Skeletal muscle cell (primary cell): ENCODE measurements around the gene PUM1.
"Not testable (repeated sequence)": the region's sequence is repeated elsewhere in the genome, so short reads cannot be mapped to it uniquely, and the experiment has no call there.

ENCODE experiments used
- DNase-seq: peaks from one replicate; pipeline ENCODE4 v3.0.0-alpha.2; 2010; ENCODE audit warnings: low read depth
- H3K4me3 ChIP-seq: 2 replicates; pipeline ENCODE4 v1.5.1; 2011; ENCODE audit warnings: low read depth, mild to moderate bottlenecking, control low read depth, low read length, moderate library complexity

The PUM1 gene

DNA sequence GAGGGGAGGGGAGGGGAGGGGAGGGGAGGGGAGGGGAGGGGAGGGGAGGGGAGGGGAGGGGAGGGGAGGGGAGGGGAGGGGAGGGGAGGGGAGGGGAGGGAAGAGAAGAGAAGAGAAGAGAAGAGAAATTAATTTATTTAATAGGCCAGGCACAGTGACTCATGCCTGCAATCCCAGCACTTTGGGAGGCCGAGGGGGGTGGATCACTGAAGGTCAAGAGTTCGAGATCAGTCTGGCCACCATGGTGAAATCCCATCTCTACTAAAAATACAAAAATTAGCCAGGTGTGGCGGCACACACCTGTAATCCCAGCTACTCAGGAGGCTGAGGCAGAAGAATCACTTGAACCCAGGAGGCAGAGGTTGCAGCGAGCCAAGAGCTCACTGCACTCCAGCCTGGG is 93.2 kb downstream of the PUM1 start:
- not testable (repeated sequence) for DNase-seq, H3K4me3 ChIP-seq

- DNase-seq: no peak
Observed at GRCh38 chr1:30971496-30971895, 94.0 kb downstream of the PUM1 start.

GRCh38 chr1:30969903-30970302 is 95.6 kb downstream of the PUM1 start:
- no peak for DNase-seq

More at GRCh38 chr1:30971496-30971895, 94.0 kb downstream of the PUM1 start:
- no peak overlapping the region for H3K4me3 ChIP-seq

DNA sequence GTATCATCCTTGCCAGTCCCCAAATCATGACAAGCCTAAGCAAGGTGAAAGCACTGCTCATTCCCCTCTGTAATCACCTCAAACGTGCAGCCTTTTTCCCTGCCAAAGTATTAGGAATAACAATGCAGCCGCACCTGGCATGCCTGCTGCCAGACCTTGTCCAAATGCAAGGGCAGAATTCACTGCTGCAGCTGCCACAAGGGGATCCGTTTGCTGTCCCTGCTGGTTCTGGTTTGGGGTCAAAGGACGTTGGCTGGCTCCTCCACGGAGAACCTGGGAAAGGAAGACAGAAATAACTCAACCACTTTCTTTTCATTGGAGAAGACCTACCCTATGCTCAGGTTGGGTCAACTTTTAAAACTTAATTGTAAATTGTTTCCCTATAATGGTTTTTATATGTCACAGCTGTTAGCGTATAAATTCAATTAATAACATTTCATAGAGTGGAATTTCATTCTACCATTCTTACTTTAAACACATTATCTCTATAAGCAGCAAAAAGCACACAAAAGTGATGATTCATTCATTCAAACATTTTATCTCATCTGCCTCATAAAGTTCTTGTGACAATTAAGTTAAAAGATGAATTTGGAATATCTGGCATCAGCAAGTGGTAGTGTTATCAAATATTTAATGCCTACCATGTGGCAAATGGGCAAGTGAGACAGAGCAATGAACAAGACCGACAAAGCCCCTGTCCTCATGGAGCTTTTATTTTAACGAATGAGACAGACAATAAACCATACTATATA is 97.1 kb downstream of the PUM1 start:
- H3K4me3 ChIP-seq: no peak overlapping the region
- no peak for DNase-seq

More at GRCh38 chr1:30969903-30970302, 95.6 kb downstream of the PUM1 start:
- H3K4me3 ChIP-seq: no peak overlapping the region

DNA sequence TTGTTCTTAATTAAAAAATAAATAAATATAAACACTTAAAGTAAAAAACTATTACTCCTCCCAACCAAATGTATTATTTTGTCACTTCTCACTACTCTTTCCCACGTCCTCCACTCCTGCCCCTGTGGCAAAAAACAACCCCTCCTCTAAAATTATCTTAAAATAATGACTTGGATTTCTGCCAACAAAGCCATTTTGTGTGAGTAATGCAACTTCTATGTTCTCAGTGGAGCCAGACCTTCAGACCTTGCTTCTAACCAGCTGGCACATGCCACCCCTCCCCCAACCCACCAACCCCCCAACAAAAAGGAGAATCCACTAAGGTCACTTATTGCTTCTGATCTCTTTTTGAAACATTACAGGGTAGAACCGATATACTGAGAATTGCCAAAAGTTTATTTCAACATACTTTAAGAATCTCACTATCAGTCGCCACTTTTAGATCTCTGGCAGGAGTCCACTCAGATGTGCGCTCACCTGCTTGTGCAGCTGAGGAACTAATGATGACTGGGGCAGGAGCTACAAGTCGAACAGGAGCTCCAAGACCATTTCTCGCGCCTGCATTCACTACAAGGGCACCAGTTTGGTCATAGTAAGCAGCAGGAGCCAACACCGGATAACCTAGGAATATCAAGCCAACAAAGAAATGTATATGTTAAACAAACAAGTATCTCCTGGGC is 98.7 kb downstream of the PUM1 start:
- H3K4me3 ChIP-seq: no peak overlapping the region
- DNase-seq: peak; percentile 39

DNA sequence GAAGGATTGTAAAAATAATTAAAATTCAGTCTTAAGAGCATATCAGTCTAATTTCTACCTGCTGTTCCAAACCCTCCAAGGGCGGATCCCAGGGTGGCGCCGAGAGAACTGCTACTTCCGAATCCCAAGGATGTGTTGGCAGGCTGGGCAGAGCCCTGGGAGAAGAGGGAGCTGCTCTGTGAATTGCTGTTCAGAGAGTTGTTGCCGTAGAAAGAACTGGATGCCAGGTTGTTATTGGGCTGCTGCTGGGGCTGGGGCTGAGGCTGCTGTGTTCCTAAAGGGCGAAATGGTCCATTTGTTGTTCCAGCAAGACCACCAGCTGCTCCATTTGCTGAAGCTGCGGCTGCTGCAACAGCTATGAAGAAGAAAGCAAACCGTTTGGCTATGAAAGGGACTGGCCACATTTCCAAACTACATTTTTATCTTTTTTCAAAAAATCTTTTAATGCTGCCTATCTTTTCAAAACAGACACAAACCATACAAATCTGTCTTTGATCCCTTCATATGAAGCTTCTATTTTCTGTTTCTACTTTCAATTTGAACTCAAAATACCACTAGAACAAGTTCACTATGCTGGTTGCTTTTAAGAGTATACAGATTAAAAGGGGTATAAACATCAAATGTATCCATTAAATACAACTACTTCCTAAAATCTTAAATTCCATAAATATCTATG is 99.5 kb downstream of the PUM1 start:
- H3K4me3 ChIP-seq: no peak overlapping the region
- no peak for DNase-seq

GRCh38 chr1:30964706-30965105 is 100.8 kb downstream of the PUM1 start:
- H3K4me3 ChIP-seq: no peak overlapping the region
- DNase-seq: no peak

- H3K4me3 ChIP-seq: no peak overlapping the region
- no peak for DNase-seq
Observed at GRCh38 chr1:30962609-30963508, 102.7 kb downstream of the PUM1 start.

- no peak overlapping the region for H3K4me3 ChIP-seq
- no peak for DNase-seq
Observed at GRCh38 chr1:30957560-30958222, 107.8 kb downstream of the PUM1 start.

GRCh38 chr1:30955448-30956015 is 110.0 kb downstream of the PUM1 start:
- DNase-seq: no peak
- no peak overlapping the region for H3K4me3 ChIP-seq

DNA sequence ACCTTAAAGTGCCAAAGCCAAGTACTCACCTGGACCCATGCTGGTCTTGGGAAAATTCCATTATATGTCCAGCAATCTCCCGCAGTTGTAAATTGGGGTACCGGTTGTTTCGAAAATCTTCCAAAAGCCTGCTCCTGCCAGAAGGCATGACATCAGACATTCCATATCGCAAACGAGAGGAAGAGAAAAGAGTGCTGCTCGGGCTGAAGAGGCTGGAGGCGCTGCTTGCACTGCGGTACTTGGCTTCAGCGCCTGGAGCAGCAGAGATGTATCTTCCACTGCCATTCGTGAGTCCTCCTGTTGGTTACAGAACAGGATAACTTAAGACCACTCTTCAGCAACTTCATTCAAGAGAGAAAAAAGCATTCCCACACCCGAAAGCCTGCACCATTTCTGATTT is 111.8 kb downstream of the PUM1 start:
- no peak for DNase-seq
- H3K4me3 ChIP-seq: no peak overlapping the region

DNA sequence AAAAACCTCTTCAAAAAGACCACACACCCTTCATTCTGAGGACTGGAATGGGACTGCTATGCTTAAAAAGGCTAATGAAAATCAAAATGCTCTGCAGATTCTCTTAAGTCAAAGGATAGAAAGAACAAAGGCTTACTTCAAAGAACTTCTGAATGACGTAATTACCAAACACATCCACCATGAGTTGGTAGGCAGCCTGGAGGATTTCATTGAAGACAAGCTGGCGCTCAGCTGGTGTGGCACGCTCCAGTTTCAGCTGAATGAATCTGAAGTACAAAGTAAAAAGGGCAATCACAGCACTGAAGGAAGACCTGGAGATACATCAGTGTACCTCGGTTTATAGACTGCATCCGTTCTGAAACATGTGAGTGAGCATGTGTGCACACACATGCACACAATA is 113.4 kb downstream of the PUM1 start:
- no peak overlapping the region for H3K4me3 ChIP-seq
- DNase-seq: no peak

DNA sequence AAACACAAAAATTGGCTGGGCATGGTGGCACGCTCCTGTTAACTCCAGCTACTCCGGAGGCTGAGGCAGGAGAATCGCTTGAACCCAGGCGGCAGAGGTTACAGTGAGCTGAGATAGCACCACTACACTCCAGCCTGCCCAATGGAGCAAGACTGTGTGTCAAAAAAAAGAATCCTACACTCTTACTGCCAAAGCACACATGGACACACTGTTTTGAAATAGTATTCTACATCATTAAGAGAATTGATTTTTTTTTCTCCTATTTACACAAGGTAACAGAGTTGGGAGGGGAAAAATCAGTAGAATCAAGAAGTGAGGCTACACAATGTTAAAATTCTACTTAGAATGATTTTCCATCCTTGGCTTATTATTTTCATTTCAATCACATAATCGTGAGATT is 114.8 kb downstream of the PUM1 start:
- no peak for DNase-seq
- H3K4me3 ChIP-seq: no peak overlapping the region

DNA sequence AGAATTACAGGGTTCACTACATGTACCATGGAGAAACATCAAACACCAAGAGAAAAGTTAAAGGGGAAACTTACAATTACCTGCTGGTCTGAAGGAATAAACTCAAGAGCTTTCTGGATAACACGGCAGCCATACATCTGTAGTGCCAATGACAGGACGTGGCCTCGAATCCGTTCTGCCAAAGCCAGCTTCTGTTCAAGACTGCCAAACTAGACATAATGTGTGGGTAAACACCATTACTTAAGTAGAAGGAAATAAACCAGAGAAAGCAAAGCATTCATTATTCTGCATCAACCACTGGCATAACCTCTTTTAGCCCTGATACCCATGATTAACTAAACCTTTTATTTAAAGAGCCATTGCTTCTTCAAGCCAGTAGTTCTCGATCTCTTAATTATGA is 115.5 kb downstream of the PUM1 start:
- DNase-seq: no peak
- no peak overlapping the region for H3K4me3 ChIP-seq

GRCh38 chr1:30949487-30949838 is 116.1 kb downstream of the PUM1 start:
- not testable (repeated sequence) for H3K4me3 ChIP-seq, DNase-seq

DNA sequence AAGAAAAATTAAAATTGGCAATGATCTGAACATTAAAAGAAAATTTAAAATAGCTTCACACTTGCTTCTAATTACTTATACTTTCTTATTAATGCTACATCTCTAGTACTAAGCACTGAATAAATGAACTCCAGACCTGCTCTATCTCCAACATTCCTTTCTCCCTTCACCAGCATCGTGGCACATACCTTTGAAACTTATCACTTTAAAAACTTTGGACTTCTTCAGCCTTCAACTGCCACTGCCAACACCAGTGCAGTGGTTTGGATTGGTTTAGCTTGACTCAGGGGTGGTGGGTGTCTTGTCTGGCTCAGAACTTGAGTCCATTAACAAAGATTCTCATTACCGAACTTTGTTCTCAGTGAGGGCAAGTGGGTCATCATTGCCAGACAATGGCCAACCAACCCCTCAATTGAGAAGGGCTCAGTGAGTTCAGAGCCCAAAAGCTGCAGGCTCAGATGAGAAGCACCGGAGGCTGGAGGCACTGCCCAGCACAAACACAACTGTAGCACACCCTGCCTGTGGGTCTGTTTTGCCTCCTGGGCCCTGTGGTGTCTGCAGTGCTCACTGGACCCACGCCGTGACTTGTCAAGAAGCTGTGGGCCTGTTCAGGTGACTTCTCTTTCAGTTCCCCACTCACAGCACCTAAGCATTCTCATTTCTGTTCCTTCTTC is 116.6 kb downstream of the PUM1 start:
- not testable (repeated sequence) for DNase-seq, H3K4me3 ChIP-seq

DNA sequence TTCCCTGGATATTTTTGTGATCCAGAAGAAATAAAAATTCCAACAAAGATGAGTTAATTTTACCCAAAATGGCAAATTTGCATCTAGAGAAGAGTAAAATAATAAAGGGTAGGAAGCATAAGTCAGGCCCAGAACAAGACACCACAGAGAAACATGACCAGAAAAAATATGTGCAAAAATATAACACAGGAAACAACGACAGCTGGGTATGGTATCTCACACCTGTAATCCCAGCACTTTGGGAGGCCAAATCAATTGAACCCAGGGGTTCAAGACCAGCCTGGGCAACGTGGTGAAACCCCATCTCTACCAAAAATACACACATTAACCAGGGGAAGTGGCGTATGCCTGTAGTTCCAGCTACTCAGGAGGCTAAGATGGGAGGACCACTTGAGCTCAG is 117.2 kb downstream of the PUM1 start:
- DNase-seq: no peak

GRCh38 chr1:30947212-30947611 is 118.3 kb downstream of the PUM1 start:
- DNase-seq: no peak
- H3K4me3 ChIP-seq: no peak overlapping the region

More for the DNA sequence above, 117.2 kb downstream of the PUM1 start:
- H3K4me3 ChIP-seq: no peak overlapping the region
